Immature natural killer cell (primary cell): Measurements from ENCODE around the gene PTPRE. TPM values are rescaled to one million over a fixed set of nuclear protein-coding genes. Genes with fewer than 3 reads are reported as not detected.
A peak's percentile ranks its signal among the peaks of the same experiment; 100 is the strongest.

Experiments
- DNase-seq, 3 donors: peaks; one replicate each; pipeline ENCODE4 v3.0.0; 2022; ENCODE audit warnings: mixed read lengths in 1 of 3
- H3K27ac Mint-ChIP-seq, 6 donors: one replicate each; pipeline ENCODE4 v1.8.0; 2020; ENCODE audit warnings: mixed read lengths in 6 of 6, mild to moderate bottlenecking in 5 of 6, inconsistent platforms in 4 of 6, moderate library complexity in 3 of 6
- H3K27me3 Mint-ChIP-seq, 3 donors: one replicate each; pipeline ENCODE4 v1.8.0; 2020 to 2021; ENCODE audit warnings: low read depth in 3 of 3, mild to moderate bottlenecking in 3 of 3, mixed read lengths in 3 of 3, moderate library complexity in 3 of 3, inconsistent platforms in 1 of 3
- H3K36me3 Mint-ChIP-seq, 3 donors: one replicate each; pipeline ENCODE4 v1.8.0; 2020; ENCODE audit warnings: mixed read lengths in 3 of 3, inconsistent platforms in 2 of 3, mild to moderate bottlenecking in 2 of 3
- H3K4me1 Mint-ChIP-seq, 2 donors: one replicate each; pipeline ENCODE4 v1.8.0; 2020; ENCODE audit warnings: inconsistent platforms in 2 of 2, mild to moderate bottlenecking in 2 of 2, mixed read lengths in 2 of 2, moderate library complexity in 1 of 2
- H3K4me3 Mint-ChIP-seq, 5 donors: one replicate each; pipeline ENCODE4 v1.8.0; 2020; ENCODE audit warnings: mild to moderate bottlenecking in 5 of 5, mixed read lengths in 5 of 5, inconsistent platforms in 3 of 5, moderate library complexity in 3 of 5
- H3K9me3 Mint-ChIP-seq, 6 donors: one replicate each; pipeline ENCODE4 v1.8.0; 2020; ENCODE audit warnings: mild to moderate bottlenecking in 6 of 6, mixed read lengths in 6 of 6, inconsistent platforms in 4 of 6, moderate library complexity in 3 of 6
- polyA plus RNA-seq, 3 donors: library from polyadenylated mRNA; unstranded; fragments of 300-500 nt; fragmentation: Illumina TruSeq; gene quantifications; one replicate each; pipeline ENCODE4 v1.2.3, GENCODE V29; 2021

The PTPRE gene
- polyA plus RNA-seq, 3 donors from 2014 or later: 35.7 to 73.1 (median 40.3) TPM

DNA sequence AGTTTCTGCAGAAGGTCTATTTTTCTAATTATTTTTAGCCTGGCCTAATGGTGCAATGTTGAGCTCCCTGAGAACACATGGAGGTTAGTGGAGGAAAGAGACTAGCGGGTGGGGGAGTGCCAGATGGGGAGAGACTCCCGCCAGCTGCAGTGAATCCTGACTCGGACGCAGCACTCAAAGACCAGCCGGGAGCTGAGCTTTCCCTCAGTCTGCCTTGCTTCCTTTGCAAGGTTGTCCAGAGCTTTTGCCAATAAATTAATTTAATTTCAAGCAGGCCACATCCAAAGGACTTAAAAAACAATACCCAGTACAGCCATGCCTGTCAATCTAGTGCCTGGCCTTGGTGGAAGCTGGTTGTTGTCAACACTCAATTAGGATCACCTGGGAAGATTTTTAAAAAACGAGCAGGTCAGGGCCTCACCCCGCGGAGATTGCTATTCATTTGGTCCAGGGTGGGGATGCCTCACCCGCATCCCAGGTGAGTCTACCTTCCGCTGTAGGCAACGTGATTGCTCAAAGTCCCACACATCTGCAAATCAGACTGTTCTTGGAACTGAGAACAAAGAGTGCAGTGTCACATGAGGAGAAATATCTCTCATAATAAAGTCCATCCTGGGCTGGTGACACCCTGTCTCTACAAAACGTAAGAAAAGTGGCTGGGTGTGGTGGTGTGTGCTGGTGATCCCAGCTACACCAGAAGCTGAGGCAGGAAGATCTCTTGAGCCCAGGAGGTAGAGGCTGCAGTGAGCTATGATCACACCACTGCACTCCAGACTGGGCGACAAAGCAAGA, 18.2 kb upstream of the PTPRE start:
- no peaks in the 10 kb centered on the region for H3K9me3 Mint-ChIP-seq
- no peak overlapping the region for H3K27ac Mint-ChIP-seq
- DNase-seq: no peak
- H3K36me3 Mint-ChIP-seq: no peaks in the 10 kb centered on the region
- H3K4me3 Mint-ChIP-seq: no peak overlapping the region
- H3K4me1 Mint-ChIP-seq: no peaks in the 10 kb centered on the region
- H3K27me3 Mint-ChIP-seq: peaks cover 2 to 6% (median 2%) of the 10 kb centered on the region in 3 donors

- no peaks in the 10 kb centered on the region for H3K36me3 Mint-ChIP-seq
- DNase-seq: no peak
- H3K4me3 Mint-ChIP-seq: no peak overlapping the region
- H3K9me3 Mint-ChIP-seq: no peaks in the 10 kb centered on the region
- H3K27me3 Mint-ChIP-seq: peaks cover 2 to 4% (median 4%) of the 10 kb centered on the region in 3 donors
- H3K27ac Mint-ChIP-seq: no peak overlapping the region
- no peaks in the 10 kb centered on the region for H3K4me1 Mint-ChIP-seq
Measured at GRCh38 chr10:127889605-127890195, 17.2 kb upstream of the PTPRE start.

DNA sequence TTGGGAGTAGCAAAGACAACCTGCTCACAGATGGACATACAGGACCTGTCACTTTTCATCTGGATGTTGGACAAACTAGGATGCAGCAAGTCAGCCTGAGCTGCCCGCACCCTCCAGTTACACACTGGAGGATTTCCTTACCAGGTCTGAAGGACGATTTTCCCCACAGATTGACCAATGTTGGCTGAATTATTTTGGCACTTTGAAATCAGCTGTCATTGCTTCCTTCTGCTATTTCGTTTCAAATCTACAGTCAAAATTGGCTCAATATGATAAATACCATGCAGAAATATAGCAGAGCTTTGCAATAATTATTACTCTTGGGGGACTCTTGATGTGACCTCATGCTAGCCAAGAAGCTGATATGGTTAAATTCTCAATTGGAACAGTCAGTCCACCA, 16.7 kb upstream of the PTPRE start:
- Mint-ChIP-seq H3K27me3 (peaks cover 2 to 9% (median 3%) of the 10 kb centered on the region in 3 donors), H3K4me1 (no peaks in the 10 kb centered on the region), H3K36me3 (no peaks in the 10 kb centered on the region), H3K9me3 (no peaks in the 10 kb centered on the region), H3K27ac (no peak overlapping the region), H3K4me3 (no peak overlapping the region)
- no peak for DNase-seq

DNA sequence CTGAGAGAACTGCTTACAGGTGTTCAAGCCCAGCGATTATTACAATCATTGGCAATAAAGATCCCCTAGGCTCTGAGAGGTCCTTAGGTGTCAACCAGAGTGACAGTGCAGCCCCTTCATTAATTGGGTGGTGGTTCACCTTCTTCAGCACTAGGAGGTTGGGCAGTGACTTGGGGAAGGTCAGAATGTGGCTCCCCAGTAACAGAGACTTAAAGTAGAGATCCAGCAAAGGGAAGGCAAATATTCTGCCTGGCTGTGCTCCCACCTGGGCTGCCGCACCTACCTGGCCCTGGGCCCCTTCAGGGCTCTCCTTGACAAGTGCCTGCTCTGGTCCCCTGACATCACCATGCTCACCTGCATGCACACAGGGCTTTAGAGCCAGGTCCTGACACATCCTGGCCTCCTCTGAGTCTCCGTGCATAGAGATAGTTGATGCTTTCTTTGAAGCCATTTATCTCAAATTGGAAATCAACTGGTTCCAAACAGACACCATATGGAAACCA, 16.0 kb upstream of the PTPRE start:
- H3K9me3 Mint-ChIP-seq: no peaks in the 10 kb centered on the region
- H3K4me1 Mint-ChIP-seq: no peaks in the 10 kb centered on the region
- no peaks in the 10 kb centered on the region for H3K36me3 Mint-ChIP-seq
- DNase-seq: no peak
- peaks cover 3 to 13% (median 4%) of the 10 kb centered on the region in 3 donors for H3K27me3 Mint-ChIP-seq
- H3K27ac Mint-ChIP-seq: no peak overlapping the region
- H3K4me3 Mint-ChIP-seq: no peak overlapping the region

DNA sequence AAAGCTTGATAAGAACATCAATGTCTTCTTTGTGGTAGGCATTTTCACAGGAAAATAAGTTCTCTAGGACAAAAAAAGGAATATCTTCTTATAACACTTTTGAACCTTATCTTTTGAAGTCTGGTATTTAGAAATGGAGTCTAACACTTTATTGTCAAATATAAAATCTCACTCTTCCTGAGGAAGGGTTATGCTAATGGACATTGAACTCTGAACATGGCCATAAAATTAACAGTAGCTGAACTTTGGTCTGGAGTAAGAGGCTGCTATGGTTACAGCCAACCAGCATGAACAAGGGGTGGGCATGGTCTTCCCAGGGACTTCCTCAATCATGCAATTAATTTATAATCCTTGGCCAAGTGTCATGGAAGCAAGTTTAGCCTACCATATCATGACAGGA, 14.2 kb upstream of the PTPRE start, which contains the start of gene CLRN3:
Gene CLRN3, minus strand, starts transcription at position 199 of the 400 bp plus-strand sequence. Its CDS starts 157 bp downstream, at position 42.
- Mint-ChIP-seq H3K27me3 (peaks cover 0 to 11% (median 2%) of the 10 kb centered on the region in 3 donors), H3K4me3 (no peak within 1 kb of the TSS), H3K27ac (no peak within 1 kb of the TSS), H3K9me3 (no peaks in the 10 kb centered on the region), H3K4me1 (no peaks in the 10 kb centered on the region), H3K36me3 (no peaks in the 10 kb centered on the region)
- no peak for DNase-seq

DNA sequence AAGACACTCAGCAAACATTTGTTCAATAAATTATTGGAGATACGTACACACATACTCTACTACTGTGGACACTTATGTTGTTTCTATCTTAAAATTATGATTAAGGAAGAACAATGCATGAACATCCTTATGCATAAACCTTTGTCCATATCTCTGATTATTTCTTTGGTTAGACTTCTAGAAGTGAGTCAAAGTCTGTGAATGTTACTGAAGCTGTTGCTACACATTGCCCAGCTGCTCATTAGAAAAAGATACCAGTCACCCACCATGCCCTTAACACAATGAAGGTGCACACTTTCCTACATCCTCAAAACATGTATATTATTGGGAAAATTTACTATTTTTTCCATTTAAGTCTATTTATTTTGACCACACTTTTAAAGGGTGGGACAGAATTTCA, 12.8 kb upstream of the PTPRE start:
- Mint-ChIP-seq H3K36me3 (no peaks in the 10 kb centered on the region), H3K9me3 (no peaks in the 10 kb centered on the region), H3K4me1 (no peaks in the 10 kb centered on the region), H3K27ac (no peak overlapping the region), H3K4me3 (no peak overlapping the region), H3K27me3 (peaks cover 3 to 13% (median 5%) of the 10 kb centered on the region in 3 donors)
- no peak for DNase-seq

GRCh38 chr10:127896590-127896989, 10.3 kb upstream of the PTPRE start:
- Mint-ChIP-seq H3K4me1 (no peaks in the 10 kb centered on the region), H3K36me3 (no peaks in the 10 kb centered on the region), H3K27me3 (peaks cover 5 to 13% (median 5%) of the 10 kb centered on the region in 3 donors), H3K4me3 (no peak overlapping the region), H3K27ac (no peak overlapping the region), H3K9me3 (no peaks in the 10 kb centered on the region)
- no peak for DNase-seq

DNA sequence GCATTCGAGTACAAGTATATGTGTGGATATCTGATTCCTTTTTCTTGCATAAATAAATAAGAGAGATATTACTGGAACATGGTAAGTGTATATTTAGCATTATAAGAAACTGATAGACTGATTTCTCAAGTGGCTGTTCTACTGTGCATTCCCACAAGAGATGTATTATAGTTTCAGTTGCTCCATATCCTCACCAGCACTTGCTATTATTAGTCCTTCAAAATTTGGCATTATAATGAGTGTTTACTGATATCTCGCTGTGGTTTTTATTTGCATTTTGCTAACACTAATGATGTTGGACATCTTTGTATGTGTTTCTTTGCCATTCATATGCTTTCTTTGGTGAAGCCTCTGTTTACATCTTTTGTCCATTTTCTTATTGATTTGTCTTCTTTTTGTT, 9.7 kb upstream of the PTPRE start:
- Mint-ChIP-seq H3K36me3 (no peaks in the 10 kb centered on the region), H3K4me3 (no peak overlapping the region), H3K27ac (no peak overlapping the region), H3K4me1 (no peaks in the 10 kb centered on the region), H3K9me3 (no peaks in the 10 kb centered on the region), H3K27me3 (peaks cover 5 to 13% (median 5%) of the 10 kb centered on the region in 3 donors)
- no peak for DNase-seq

DNA sequence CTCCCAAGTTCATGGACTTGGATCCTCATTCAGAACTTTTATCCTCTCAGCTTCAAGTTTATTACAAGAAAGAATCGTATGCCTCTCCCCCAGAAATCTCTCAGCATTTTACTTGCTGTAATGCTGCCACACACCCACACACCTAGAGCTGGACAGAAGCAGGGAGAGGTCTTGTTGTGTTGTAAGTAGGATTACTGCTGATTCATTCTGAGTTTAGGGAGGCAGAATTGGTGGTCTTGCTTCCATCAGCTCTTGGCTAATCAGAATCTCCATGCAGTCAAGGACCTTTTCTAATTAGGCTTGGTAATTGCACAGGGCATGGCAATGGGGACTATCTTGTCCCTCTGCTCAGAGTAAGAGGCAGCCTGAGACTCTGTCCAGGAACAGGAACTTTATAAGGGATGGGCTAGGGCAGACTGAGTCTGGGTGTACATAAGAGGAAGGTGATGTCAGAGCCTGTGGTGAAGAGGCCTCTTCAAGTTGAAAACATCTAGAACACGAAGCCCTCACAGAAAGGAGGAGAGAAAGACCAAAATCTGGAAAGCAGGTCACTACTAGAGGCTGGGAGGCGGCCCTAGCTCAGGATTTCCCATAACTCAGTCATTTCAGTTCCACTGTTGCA, 7.0 kb upstream of the PTPRE start:
- Mint-ChIP-seq H3K4me3 (no peak overlapping the region), H3K4me1 (no peaks in the 10 kb centered on the region), H3K27me3 (peaks cover 5 to 11% (median 10%) of the 10 kb centered on the region in 3 donors), H3K27ac (no peak overlapping the region), H3K9me3 (no peaks in the 10 kb centered on the region), H3K36me3 (no peaks in the 10 kb centered on the region)
- no peak for DNase-seq

DNA sequence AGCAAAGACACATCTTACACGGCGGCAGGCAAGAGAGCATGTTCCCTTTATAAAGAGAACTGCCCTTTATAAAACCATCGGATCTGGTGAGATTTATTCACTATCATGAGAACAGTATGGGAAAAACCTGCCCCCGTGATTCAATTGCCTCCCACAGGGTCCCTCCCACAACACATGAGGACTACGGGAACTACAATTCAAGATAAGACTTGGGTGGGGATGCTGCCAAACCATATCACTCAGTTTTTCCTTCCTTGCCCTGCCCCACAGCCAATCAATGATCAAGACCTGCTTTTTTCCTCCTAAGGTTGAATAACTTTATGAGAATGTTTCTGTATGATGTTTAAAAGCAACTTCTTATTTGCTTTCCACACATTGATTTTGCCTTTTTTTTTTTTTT, 3.1 kb upstream of the PTPRE start:
- Mint-ChIP-seq H3K9me3 (no peaks in the 10 kb centered on the region), H3K4me3 (no peak overlapping the region), H3K4me1 (no peaks in the 10 kb centered on the region), H3K36me3 (no peaks in the 10 kb centered on the region), H3K27me3 (peaks cover 2 to 11% (median 5%) of the 10 kb centered on the region in 3 donors), H3K27ac (no peak overlapping the region)
- DNase-seq: no peak

GRCh38 chr10:127904311-127905000, 2.4 kb upstream of the PTPRE start:
- Mint-ChIP-seq H3K4me1 (no peaks in the 10 kb centered on the region), H3K36me3 (no peaks in the 10 kb centered on the region), H3K27ac (no peak overlapping the region), H3K27me3 (peaks cover 2 to 14% (median 5%) of the 10 kb centered on the region in 3 donors), H3K4me3 (peak overlapping the region in 1 of 5 donors; percentile 4), H3K9me3 (no peaks in the 10 kb centered on the region)
- DNase-seq: no peak

DNA sequence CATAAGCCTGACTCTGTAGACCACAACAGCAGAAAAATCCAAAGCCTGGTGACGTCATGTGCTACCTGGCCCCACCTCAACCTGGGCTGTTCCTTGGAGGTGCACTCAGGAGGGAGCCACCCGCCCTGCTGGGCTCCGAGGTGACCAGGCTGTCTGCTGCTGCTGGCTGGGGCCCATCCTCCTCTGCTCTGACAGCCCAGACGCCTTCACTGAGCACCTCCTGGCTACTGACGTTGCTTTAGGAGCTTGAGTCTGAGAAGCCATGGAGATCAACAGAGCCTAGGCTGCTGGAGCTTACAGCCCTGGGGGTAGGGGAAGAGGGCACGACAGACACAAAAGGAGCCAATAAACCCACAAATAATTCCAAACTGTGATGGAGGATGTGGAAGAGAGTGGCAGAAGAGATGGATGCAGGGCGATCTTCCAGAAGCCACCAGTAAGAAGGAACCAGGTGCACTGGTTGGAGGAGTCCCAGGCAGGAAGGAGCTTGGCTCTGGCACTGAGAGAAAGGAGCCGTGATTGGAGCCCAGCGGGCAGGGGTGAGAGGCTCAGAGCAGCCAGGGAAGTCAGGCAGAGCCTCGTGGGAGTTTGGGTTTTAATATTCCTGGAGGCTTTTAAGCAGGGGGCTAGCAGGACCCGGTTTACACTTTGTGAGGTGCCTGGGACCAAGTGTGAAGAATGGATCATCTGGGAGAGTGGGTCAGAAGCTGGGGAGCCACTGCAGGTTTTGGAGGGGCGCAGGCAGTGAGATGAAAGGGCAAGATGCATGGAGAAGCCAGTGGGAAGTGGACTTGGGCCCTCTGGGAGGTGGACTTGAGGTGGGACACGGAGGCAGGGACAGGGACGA, 1.7 kb upstream of the PTPRE start:
- H3K27me3 Mint-ChIP-seq: peaks cover 2 to 15% (median 3%) of the 10 kb centered on the region in 3 donors
- H3K4me1 Mint-ChIP-seq: no peaks in the 10 kb centered on the region
- no peak for DNase-seq
- peak overlapping the region in 1 of 6 donors; percentile 6 for H3K27ac Mint-ChIP-seq
- no peaks in the 10 kb centered on the region for H3K36me3 Mint-ChIP-seq
- H3K9me3 Mint-ChIP-seq: no peaks in the 10 kb centered on the region
- peak overlapping the region in 4 of 5 donors; percentile 33 to 60 (median 56) for H3K4me3 Mint-ChIP-seq

DNA sequence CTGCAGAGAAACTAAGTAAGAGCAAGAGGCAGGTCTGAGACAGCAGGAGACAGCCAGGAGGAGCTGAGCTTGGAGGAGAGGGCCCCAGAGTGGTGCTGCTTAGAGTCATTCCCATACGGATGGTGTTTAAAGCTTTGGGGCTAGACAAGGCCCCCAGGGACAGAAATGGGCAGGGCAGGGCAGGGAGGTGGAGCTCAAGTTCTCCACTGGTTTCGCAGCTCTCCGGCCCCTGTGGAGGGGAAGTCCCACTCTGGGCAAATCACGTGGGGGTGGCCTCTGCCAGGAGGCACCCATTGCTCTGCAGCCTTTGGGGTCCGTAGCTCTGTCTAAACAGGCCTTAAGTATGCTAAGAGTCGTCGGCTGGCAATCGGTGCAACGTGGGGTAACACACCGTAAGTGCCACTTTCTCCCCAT, 1.0 kb upstream of the PTPRE start:
- Mint-ChIP-seq H3K4me3 (peak overlapping the region in 3 of 5 donors; percentile 47 to 60 (median 54)), H3K9me3 (no peaks in the 10 kb centered on the region), H3K27ac (peak overlapping the region in 1 of 6 donors; percentile 6), H3K36me3 (no peaks in the 10 kb centered on the region), H3K4me1 (no peaks in the 10 kb centered on the region), H3K27me3 (peaks cover 2 to 15% (median 6%) of the 10 kb centered on the region in 3 donors)
- no peak for DNase-seq
